Activated CD8-positive, alpha-beta T cell treated with anti-CD3 and anti-CD28 coated beads for 36 hours (primary cell): ENCODE data around the gene CCNT2. TPM values are rescaled to one million over a fixed set of nuclear protein-coding genes. Genes with fewer than 3 reads are reported as not detected.
A peak's percentile ranks its signal among the peaks of the same experiment; 100 is the strongest.
"Not testable (repeated sequence)": the region's sequence is repeated elsewhere in the genome, so short reads cannot be mapped to it uniquely, and the experiment has no call there.

ENCODE experiments used
- ATAC-seq: fragments of 200-7000 bp; cut with Tn5 transposase; one replicate; pipeline ENCODE4 v1.10.0; 2021; ENCODE audit warnings: mild to moderate bottlenecking, moderate library complexity
- CTCF ChIA-PET: fragments of 350-600 bp; sonication (Branson Sonifier 250); formaldehyde crosslinking; loops from one replicate; lab custom pipeline; 2021; ENCODE audit warnings: antibody characterized with exemption; lab: Charles Lee
- POLR2A ChIA-PET: fragments of 350-600 bp; sonication (Branson Sonifier 250); formaldehyde crosslinking; loops from one replicate; lab custom pipeline; 2021; ENCODE audit warnings: antibody characterized with exemption; lab: Charles Lee
- DNase-seq: peaks from one replicate; pipeline ENCODE4 v3.0.0-alpha.2; 2020
- H3K27ac Mint-ChIP-seq: one replicate; pipeline ENCODE4 v1.8.0; 2021; ENCODE audit warnings: mild to moderate bottlenecking, mixed read lengths
- H3K27me3 Mint-ChIP-seq: one replicate; pipeline ENCODE4 v1.8.0; 2021; ENCODE audit warnings: mixed read lengths
- H3K36me3 Mint-ChIP-seq: one replicate; pipeline ENCODE4 v1.8.0; 2021; ENCODE audit warnings: low read depth, mixed read lengths
- H3K4me1 Mint-ChIP-seq: one replicate; pipeline ENCODE4 v1.8.0; 2021; ENCODE audit warnings: low read depth, mixed read lengths
- H3K4me3 Mint-ChIP-seq: one replicate; pipeline ENCODE4 v1.8.0; 2021; ENCODE audit warnings: mild to moderate bottlenecking, moderate library complexity, mixed read lengths
- H3K9me3 Mint-ChIP-seq: one replicate; pipeline ENCODE4 v1.8.0; 2021; ENCODE audit warnings: mixed read lengths
- intact Hi-C: fragments of 100-400 bp; cut with micrococcal nuclease; formaldehyde crosslinking; loops from one replicate; pipeline ENCODE4 v1.10.0; 2022
- total RNA-seq, 2 experiments: library from RNA; stranded (reverse); gene quantifications; one replicate each; pipeline ENCODE4 v1.2.3, GENCODE V29; 2021
- TF ChIP-seq, protein P1 (sequence below): fragments of 200-600 bp; IDR thresholded peaks from one replicate; pipeline ENCODE4 v1.8.0; 2022; ENCODE audit warnings: antibody characterized with exemption, mild to moderate bottlenecking

CCNT2 gene
- total RNA-seq, 2 experiments from 2014 or later = 30.5 to 32.1 TPM

DNA sequence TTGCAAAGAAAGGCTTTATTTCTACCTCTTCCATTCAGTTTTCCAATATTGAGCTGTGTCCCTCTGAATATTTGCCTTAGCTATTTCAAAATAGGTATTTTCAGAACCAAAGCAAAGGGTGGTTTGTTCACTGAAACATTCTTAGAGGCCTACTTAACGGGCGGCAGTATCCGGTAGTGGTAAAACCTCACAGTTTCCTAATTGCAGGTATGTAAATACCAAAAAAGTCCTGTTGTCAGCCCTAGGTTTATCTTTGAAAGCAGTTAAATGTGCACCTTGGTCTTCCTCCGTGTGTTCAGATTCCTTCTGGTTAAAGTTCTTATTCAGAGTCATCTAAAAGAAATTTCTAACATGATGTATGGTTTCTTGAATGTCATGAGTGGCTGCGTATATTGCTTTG lies 38.9 kb downstream of the CCNT2 start:
- ChIA-PET POLR2A (no interaction called here), CTCF (no interaction called here)
- TF ChIP-seq, protein P1, sequence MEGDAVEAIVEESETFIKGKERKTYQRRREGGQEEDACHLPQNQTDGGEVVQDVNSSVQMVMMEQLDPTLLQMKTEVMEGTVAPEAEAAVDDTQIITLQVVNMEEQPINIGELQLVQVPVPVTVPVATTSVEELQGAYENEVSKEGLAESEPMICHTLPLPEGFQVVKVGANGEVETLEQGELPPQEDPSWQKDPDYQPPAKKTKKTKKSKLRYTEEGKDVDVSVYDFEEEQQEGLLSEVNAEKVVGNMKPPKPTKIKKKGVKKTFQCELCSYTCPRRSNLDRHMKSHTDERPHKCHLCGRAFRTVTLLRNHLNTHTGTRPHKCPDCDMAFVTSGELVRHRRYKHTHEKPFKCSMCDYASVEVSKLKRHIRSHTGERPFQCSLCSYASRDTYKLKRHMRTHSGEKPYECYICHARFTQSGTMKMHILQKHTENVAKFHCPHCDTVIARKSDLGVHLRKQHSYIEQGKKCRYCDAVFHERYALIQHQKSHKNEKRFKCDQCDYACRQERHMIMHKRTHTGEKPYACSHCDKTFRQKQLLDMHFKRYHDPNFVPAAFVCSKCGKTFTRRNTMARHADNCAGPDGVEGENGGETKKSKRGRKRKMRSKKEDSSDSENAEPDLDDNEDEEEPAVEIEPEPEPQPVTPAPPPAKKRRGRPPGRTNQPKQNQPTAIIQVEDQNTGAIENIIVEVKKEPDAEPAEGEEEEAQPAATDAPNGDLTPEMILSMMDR = no peak
- H3K27me3 Mint-ChIP-seq = no peaks in the 10 kb centered on the region
- ATAC-seq (no peak), DNase-seq (no peak)
- H3K27ac Mint-ChIP-seq = peak overlapping the region; percentile 30
- H3K9me3 Mint-ChIP-seq = no peaks in the 10 kb centered on the region
- H3K36me3 Mint-ChIP-seq = peaks cover 31% of the 10 kb centered on the region
- H3K4me3 Mint-ChIP-seq = no peak overlapping the region
- peaks cover 13% of the 10 kb centered on the region for H3K4me1 Mint-ChIP-seq
- intact Hi-C loops = no loop called here

DNA sequence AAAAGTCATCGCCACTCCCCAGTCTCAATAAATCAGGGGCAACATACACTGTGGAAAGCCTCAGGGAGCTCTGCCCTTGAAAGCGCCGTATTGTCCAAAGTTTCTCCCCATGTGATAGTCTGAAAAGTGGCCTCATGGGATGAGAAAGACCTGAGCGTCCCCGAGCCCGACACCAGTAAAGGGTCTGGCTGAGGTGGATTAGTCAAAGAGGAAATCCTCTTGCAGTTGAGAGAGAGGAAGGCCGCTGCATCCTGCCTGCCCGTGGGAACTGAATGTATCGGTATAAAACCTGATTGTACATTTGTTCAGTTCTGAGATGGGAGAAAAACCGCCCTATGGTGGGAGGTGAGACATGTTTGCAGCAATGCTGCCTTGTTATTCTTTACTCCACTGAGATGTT lies 48.5 kb downstream of the CCNT2 start:
- H3K4me3 Mint-ChIP-seq, CTCF ChIA-PET, H3K36me3 Mint-ChIP-seq, H3K27ac Mint-ChIP-seq, H3K27me3 Mint-ChIP-seq, H3K4me1 Mint-ChIP-seq, intact Hi-C loops, POLR2A ChIA-PET, ATAC-seq: not testable (repeated sequence)
- peak; percentile 13 for DNase-seq
- peaks cover 12% of the 10 kb centered on the region for H3K9me3 Mint-ChIP-seq

DNA sequence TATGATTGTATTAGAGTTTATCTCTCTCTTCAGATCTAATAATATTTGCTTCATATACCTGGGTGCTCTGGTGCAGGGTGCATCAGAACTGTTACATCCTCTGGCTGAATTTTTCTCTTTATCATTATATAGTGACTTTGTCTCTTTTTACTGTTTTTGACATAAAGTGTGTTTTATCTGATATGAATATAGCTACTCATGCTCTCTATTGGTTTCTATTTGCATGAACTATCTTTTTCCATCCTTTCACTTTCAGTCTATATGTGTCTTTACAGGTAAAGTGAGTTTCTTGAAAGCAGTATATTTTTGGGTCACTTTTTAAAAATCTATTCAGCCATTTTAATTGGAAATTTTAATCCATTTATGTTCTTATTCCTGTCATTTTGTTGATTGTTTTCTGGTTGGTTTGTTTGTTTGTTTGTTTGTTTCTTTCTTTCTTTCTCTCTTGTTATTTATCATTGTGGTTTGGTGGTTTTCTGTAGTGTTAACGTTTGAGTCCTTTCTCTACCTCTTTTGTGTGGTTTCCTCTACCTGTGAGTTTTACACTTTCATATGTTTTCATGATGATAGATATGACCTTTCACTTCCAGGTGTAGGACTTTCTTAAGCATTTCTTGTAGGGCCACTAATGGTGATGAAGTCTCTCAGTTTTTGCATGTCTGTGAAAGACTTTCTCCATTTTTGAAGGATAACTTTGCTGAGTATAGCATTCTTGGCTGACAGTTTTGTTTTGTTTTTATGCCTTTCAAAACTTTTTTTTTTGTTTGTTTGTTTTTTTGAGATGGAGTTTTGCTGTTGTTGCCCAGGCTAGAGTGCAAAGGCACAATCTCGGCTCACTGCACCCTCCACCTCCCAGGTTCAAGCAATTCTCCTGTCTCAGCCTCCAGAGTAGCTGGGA lies 54.9 kb downstream of the CCNT2 start:
- intact Hi-C loops = no loop called here
- Mint-ChIP-seq H3K27me3 (no peaks in the 10 kb centered on the region), H3K36me3 (peaks cover 15% of the 10 kb centered on the region), H3K4me1 (peaks cover 16% of the 10 kb centered on the region), H3K4me3 (no peak overlapping the region), H3K27ac (peak overlapping the region; percentile 21), H3K9me3 (peaks cover 27% of the 10 kb centered on the region)
- TF ChIP-seq, protein P1 = no peak
- ChIA-PET POLR2A (interaction anchor here (0.6 to 1.6 kb wide), 2 partner anchors 10 to 29 kb away, joined by 3 read pairs; no protein-coding TSS in a partner anchor), CTCF (no interaction called here)
- ATAC-seq (peak; percentile 77), DNase-seq (no peak)

DNA sequence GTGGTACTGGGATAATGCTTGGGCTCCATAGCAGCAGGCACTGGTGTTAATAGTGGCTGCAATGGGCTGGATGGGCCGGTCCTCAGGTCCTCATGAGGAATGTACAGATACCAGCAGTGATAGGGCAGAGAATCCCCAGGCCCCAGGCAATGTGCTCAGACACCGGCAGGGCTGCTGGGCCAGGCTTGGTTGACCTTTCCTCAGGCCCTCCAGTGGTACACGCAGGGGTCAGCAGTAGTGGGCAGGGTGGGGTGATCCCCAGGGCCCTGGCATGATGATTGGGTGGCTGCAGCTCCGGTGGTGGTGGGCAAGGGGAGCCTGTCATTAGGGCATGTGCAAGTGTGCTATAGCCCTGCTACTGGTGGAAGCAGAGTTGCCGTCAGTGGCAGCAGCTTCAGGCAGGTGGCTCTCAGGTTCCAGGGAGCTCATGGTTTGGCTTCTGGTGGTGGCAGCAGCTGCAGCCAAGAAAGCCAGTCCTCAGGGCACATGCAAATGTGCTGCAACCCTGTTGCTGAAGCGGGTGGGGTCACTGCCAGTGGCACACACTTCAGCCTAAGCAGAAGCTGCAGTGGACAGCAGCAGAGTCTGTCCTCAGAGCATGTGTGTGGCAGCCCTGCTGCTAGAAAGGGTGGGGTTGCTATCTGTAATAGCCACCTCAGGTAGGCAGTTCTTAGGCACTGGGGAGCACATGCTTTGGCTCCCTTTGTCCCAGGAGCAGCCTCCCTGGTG lies 56.8 kb downstream of the CCNT2 start:
- H3K9me3 Mint-ChIP-seq = peaks cover 20% of the 10 kb centered on the region
- DNase-seq (no peak), ATAC-seq (no peak)
- peaks cover 16% of the 10 kb centered on the region for H3K4me1 Mint-ChIP-seq
- peaks cover 2% of the 10 kb centered on the region for H3K27me3 Mint-ChIP-seq
- no peak overlapping the region for H3K27ac Mint-ChIP-seq
- peaks cover 13% of the 10 kb centered on the region for H3K36me3 Mint-ChIP-seq
- POLR2A ChIA-PET = interaction anchor here (1.6 kb wide), 1 partner anchor 12 kb away, joined by 3 read pairs; no protein-coding TSS in a partner anchor
- CTCF ChIA-PET = no interaction called here
- no peak overlapping the region for H3K4me3 Mint-ChIP-seq
- intact Hi-C loops = no loop called here
- TF ChIP-seq, protein P1 = no peak

DNA sequence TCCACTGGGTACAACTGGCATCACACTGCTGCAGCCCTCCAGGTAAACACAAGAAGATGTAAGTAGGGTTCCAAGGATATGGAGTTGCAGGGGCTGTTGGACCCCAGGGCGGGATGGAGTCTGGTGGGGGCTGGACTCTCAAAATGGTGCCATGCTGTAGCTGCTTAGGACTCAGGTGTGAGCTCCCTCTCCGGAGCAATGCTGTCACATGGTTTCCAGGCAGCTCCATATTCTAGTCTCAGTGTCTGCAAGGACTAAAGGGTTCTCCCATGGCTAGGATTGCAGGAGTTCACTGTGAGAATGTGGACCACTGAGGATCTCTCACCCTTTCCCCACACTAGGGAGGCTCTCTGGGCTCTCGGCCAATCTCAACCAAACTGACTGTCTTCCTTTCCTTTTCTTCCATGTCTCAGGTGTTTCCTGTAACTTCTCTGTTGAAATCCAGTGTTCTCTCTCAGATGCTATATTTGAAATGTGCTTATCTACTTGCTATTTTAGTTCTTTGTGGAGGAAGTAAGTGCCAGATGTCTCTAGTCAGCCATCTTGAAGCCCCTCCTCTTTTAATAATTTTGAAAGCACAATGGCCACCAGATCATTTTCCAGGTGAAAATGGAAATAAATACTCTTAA lies 57.6 kb downstream of the CCNT2 start:
- peaks cover 3% of the 10 kb centered on the region for H3K27me3 Mint-ChIP-seq
- TF ChIP-seq, protein P1 = no peak
- ChIA-PET POLR2A (no interaction called here), CTCF (no interaction called here)
- no peak for DNase-seq
- H3K27ac Mint-ChIP-seq = no peak overlapping the region
- peaks cover 13% of the 10 kb centered on the region for H3K36me3 Mint-ChIP-seq
- intact Hi-C loops = no loop called here
- H3K4me3 Mint-ChIP-seq = no peak overlapping the region
- H3K9me3 Mint-ChIP-seq = peaks cover 17% of the 10 kb centered on the region
- peaks cover 16% of the 10 kb centered on the region for H3K4me1 Mint-ChIP-seq
- ATAC-seq = no peak

DNA sequence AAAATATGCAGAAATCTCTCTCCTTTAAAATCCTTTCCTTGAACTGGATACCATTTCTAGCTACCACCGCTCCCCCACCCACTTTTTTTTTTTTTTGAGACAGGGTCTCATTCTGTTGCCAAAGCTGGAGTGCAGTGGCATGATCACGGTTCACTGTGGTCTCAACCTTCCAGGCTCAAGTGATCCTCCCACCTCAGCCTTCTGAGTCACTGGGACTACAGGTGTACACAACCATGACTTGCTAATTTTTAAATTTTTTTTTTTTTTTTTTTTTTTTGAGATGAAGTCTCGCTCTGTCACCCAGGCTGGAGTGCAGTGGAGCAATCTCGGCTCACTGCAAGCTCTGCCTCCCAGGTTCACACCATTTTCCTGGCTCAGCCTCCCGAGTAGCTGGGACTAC lies 58.5 kb downstream of the CCNT2 start:
- CTCF ChIA-PET = interaction anchor here (1.8 to 1.9 kb wide), 2 partner anchors 11 to 27 kb away, joined by 5 to 7 read pairs; no protein-coding TSS in a partner anchor
- H3K27me3 Mint-ChIP-seq, intact Hi-C loops, H3K4me3 Mint-ChIP-seq, ATAC-seq, DNase-seq, POLR2A ChIA-PET, H3K27ac Mint-ChIP-seq: not testable (repeated sequence)
- H3K4me1 Mint-ChIP-seq = peaks cover 16% of the 10 kb centered on the region
- H3K9me3 Mint-ChIP-seq = peaks cover 15% of the 10 kb centered on the region
- peaks cover 13% of the 10 kb centered on the region for H3K36me3 Mint-ChIP-seq
